A549 (cell line): ENCODE results near the gene SNX25. TPM values are rescaled to one million over a fixed set of nuclear protein-coding genes. Genes with fewer than 3 reads are reported as not detected.
"Not testable (repeated sequence)": the region's sequence is repeated elsewhere in the genome, so short reads cannot be mapped to it uniquely, and the experiment has no call there.

Source experiments
- ATAC-seq, 2 experiments: fragments of 200-7000 bp in 1 of 2; fragments of >200 bp in 1 of 2; cut with Nextera tagmentation in 1 of 2; cut with Tn5 transposase in 1 of 2; 3 replicates each; pipeline versions ENCODE4 v1.8.0 to v1.9.1; 2018 to 2020; ENCODE audit warnings: mild to moderate bottlenecking in 1 of 2, moderate library complexity in 1 of 2
- CTCF ChIA-PET: fragments of 300-600 bp; sonication (Branson Sonifier 250); formaldehyde crosslinking; extraction: SDS; loops from one replicate; lab custom pipeline; 2021; ENCODE audit warnings: antibody characterized with exemption, inconsistent platforms; lab: Yijun Ruan, JAX
- POLR2A ChIA-PET: fragments of 350-600 bp; formaldehyde crosslinking; extraction: SDS; loops from one replicate; lab custom pipeline; 2021; ENCODE audit warnings: antibody characterized with exemption, inconsistent platforms; lab: Yijun Ruan, JAX
- DNase-seq, 2 experiments: peaks; one replicate each; pipeline versions ENCODE4 v3.0.0 to v3.0.0-alpha.2; 2011 to 2016; ENCODE audit warnings: low read depth in 1 of 2, low spot score in 1 of 2
- FAIRE-seq: peaks from 2 replicates; lab custom pipeline; 2011; peaks lifted over from hg19 to GRCh38; lab: Jason Lieb, UNC
- H3K27ac ChIP-seq, 2 experiments: fragments of >200 bp; sonication (Bioruptor Twin); formaldehyde crosslinking; 3 replicates each; pipeline ENCODE4 v1.5.1; 2016 to 2017
- H3K4me1 ChIP-seq: fragments of >200 bp; sonication (Bioruptor Twin); formaldehyde crosslinking; 3 replicates; pipeline ENCODE4 v1.6.1; 2016
- H3K4me2 ChIP-seq: fragments of >200 bp; sonication (Bioruptor Twin); formaldehyde crosslinking; 3 replicates; pipeline ENCODE4 v1.6.1; 2016
- H3K4me3 ChIP-seq: fragments of >200 bp; sonication (Bioruptor Twin); formaldehyde crosslinking; 3 replicates; pipeline ENCODE4 v1.5.1; 2016
- H3K9me3 ChIP-seq: fragments of >200 bp; sonication (Bioruptor Twin); formaldehyde crosslinking; 3 replicates; pipeline ENCODE4 v1.6.1; 2016
- BHLHE40 ChIP-seq: IDR thresholded peaks from 2 replicates; pipeline ENCODE4 v1.6.1; 2012; ENCODE audit warnings: low read depth, low read length, inconsistent platforms
- CHD4 ChIP-seq: fragments of 200-600 bp; sonication (generic); IDR thresholded peaks from 2 replicates; pipeline ENCODE4 v1.6.1; 2016; ENCODE audit warnings: antibody characterized with exemption, mild to moderate bottlenecking, borderline replicate concordance
- EHMT2 ChIP-seq: fragments of 200-600 bp; sonication (generic); IDR thresholded peaks from 2 replicates; pipeline ENCODE4 v1.6.1; 2016; ENCODE audit warnings: antibody characterized with exemption, low read depth, mild to moderate bottlenecking, moderate library complexity
- FOXS1 ChIP-seq: fragments of 250-450 bp; sonication (Bioruptor Pico); IDR thresholded peaks from 2 replicates; pipeline ENCODE4 v1.5.0; 2020; ENCODE audit warnings: mild to moderate bottlenecking, moderate library complexity
- GATA3 ChIP-seq: IDR thresholded peaks from 2 replicates; pipeline ENCODE4 v1.6.1; 2012; ENCODE audit warnings: borderline replicate concordance
- HEYL ChIP-seq: fragments of 250-450 bp; sonication (Bioruptor Pico); IDR thresholded peaks from 2 replicates; pipeline ENCODE4 v1.8.0; 2021; ENCODE audit warnings: mild to moderate bottlenecking, moderate library complexity
- HOXA7 ChIP-seq: fragments of 250-450 bp; sonication (Bioruptor Pico); IDR thresholded peaks from 2 replicates; pipeline ENCODE4 v1.5.0; 2020; ENCODE audit warnings: mild to moderate bottlenecking, moderate library complexity
- HOXB13 ChIP-seq: fragments of 250-450 bp; sonication (Bioruptor Pico); IDR thresholded peaks from 2 replicates; pipeline ENCODE4 v1.5.0; 2020; ENCODE audit warnings: low read depth, mild to moderate bottlenecking, moderate library complexity
- JUN ChIP-seq, 2 experiments: fragments of >200 bp; sonication (Bioruptor Twin); formaldehyde crosslinking; IDR thresholded peaks; 2 replicates in 1 of 2; 3 replicates in 1 of 2; pipeline ENCODE4 v1.6.1; 2016 to 2017
- KDM5A ChIP-seq: fragments of 200-600 bp; sonication (generic); IDR thresholded peaks from 2 replicates; pipeline ENCODE4 v1.6.1; 2016; ENCODE audit warnings: antibody characterized with exemption, mild to moderate bottlenecking
- MAZ ChIP-seq: fragments of 150-350 bp; IDR thresholded peaks from 2 replicates; pipeline ENCODE4 v1.6.1; 2014; ENCODE audit warnings: antibody characterized with exemption, low read depth, low read length, borderline replicate concordance
- MYC ChIP-seq: IDR thresholded peaks from 2 replicates; pipeline ENCODE4 v1.6.1; 2012; ENCODE audit warnings: mild to moderate bottlenecking, inconsistent platforms, low read length, improper control_type of control experiment, borderline replicate concordance
- NR3C1 ChIP-seq: fragments of >200 bp; sonication (Bioruptor Twin); formaldehyde crosslinking; IDR thresholded peaks from 3 replicates; pipeline ENCODE4 v1.6.1; 2017
- PHF8 ChIP-seq: fragments of 200-600 bp; sonication (generic); IDR thresholded peaks from 2 replicates; pipeline ENCODE4 v1.6.1; 2016; ENCODE audit warnings: low read depth, mild to moderate bottlenecking, antibody characterized with exemption, moderate library complexity, borderline replicate concordance
- POLR2AphosphoS2 ChIP-seq: conservative IDR thresholded peaks from 2 replicates; pipeline ENCODE4 v1.6.1; 2012; ENCODE audit warnings: low read length, improper control_type of control experiment, inconsistent platforms
- RARB ChIP-seq: fragments of 250-450 bp; sonication (Bioruptor Pico); IDR thresholded peaks from 2 replicates; pipeline ENCODE4 v1.8.0; 2021; ENCODE audit warnings: mild to moderate bottlenecking, moderate library complexity
- RFX5 ChIP-seq: fragments of 450-650 bp; IDR thresholded peaks from 2 replicates; pipeline ENCODE4 v1.7.1; 2014; ENCODE audit warnings: antibody characterized with exemption, mild to moderate bottlenecking, moderate library complexity
- SREBF2 ChIP-seq: fragments of 450-650 bp; IDR thresholded peaks from 2 replicates; pipeline ENCODE4 v1.6.1; 2014; ENCODE audit warnings: mild to moderate bottlenecking, moderate library complexity
- TFCP2L1 ChIP-seq: fragments of 250-450 bp; sonication (Bioruptor Pico); IDR thresholded peaks from 2 replicates; pipeline ENCODE4 v1.5.0; 2021; ENCODE audit warnings: mild to moderate bottlenecking
- ZC3H11A ChIP-seq: fragments of 450-650 bp; IDR thresholded peaks from 2 replicates; pipeline ENCODE4 v1.6.1; 2014; ENCODE audit warnings: antibody characterized with exemption, mild to moderate bottlenecking
- ZFP36 ChIP-seq: fragments of 450-650 bp; IDR thresholded peaks from 2 replicates; pipeline ENCODE4 v1.6.1; 2014; ENCODE audit warnings: borderline replicate concordance; ENCODE audit not compliant: partially characterized antibody
- ZNF302 ChIP-seq: fragments of 250-450 bp; sonication (Bioruptor Pico); IDR thresholded peaks from 2 replicates; pipeline ENCODE4 v1.9.0; 2021; ENCODE audit warnings: inconsistent platforms, mild to moderate bottlenecking, moderate library complexity
- ZSCAN20 ChIP-seq: fragments of 250-450 bp; sonication (Bioruptor Pico); IDR thresholded peaks from 2 replicates; pipeline ENCODE4 v1.8.0; 2022; ENCODE audit warnings: mild to moderate bottlenecking, moderate library complexity
- WGBS: methylation state at CpG from one replicate; pipeline ENCODE4 v1.1.6; 2017; ENCODE audit errors: missing lambda C conversion rate; 5-methylcytosine and 5-hydroxymethylcytosine counted together
- polyA plus RNA-seq, 4 experiments: library from polyadenylated mRNA; depleted of rRNA in 3 of 4; stranded (reverse); fragments of >200 nt; fragmentation: RNase III in 1 of 4; extraction: RNeasy Plus Mini Kit Qiagen cat#74134 plus additional on column Dnase treatment in 1 of 4; gene quantifications; 2 replicates in 3 of 4; 3 replicates in 1 of 4; pipeline ENCODE4 v1.2.3, GENCODE V29; 2011 to 2017
- TF ChIP-seq, protein P1 (sequence below): fragments of >200 bp; sonication (Bioruptor Twin); formaldehyde crosslinking; IDR thresholded peaks from 2 replicates; pipeline ENCODE4 v1.6.1; 2016
- TF ChIP-seq, protein P2 (sequence below): fragments of 250-450 bp; sonication (Bioruptor Pico); IDR thresholded peaks from 2 replicates; pipeline ENCODE4 v1.5.0; 2021; ENCODE audit warnings: mild to moderate bottlenecking, moderate library complexity, borderline replicate concordance
- TF ChIP-seq, protein P3 (sequence below): fragments of 200-600 bp; sonication (generic); IDR thresholded peaks from 2 replicates; pipeline ENCODE4 v1.6.1; 2016; ENCODE audit warnings: antibody characterized with exemption, mild to moderate bottlenecking, moderate library complexity

Gene SNX25
- polyA plus RNA-seq, 2 of the 4 experiments (the other 2 are of a cell fraction), result 10.1 to 13.0 TPM

DNA sequence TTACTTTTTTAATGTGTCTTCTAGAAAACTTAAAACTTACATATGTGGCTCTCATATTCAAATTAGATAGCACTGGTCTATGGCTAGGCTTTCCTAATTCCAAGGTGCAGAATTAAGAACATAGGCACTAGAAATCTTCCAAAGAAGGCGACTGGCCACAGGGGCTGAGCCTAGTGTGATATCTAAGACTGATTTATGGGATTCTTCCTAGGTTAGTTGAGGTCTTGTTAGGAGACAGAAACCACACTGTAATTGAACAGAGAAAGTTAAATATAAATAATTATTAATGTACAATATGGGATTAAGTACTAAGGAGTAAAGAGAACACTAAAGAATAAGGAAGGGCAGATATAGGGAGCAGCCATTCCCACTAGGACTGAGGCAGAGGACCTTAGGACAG is 48.3 kb downstream of the SNX25 start:
- WGBS, result 84% methylated on average over 1 of the region's 1 CpG

DNA sequence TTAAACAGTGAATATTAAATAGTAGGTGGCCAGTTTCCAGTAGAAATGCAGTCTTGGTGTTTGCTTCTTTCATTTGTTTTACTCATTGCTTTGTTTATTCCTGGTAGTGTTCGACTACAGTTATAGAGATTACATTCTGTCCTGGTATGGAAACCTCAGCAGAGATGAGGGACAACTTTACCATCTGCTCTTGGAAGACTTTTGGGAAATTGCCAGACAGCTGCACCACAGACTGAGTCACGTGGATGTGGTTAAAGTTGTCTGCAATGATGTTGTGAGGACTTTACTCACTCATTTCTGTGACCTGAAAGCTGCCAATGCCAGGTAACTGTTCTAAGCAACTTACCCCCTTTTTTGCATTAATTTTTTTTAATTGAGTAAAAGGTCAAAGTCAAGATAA is 49.3 kb downstream of the SNX25 start:
- 43% methylated on average over 2 of the region's 2 CpGs for WGBS
- POLR2A ChIA-PET, H3K27ac ChIP-seq, DNase-seq, ATAC-seq, H3K4me3 ChIP-seq, H3K9me3 ChIP-seq, CTCF ChIA-PET: not testable (repeated sequence)
- peaks cover 20% of the 10 kb centered on the region for H3K4me1 ChIP-seq
- peak; percentile 13 for FAIRE-seq
- H3K4me2 ChIP-seq, result peak overlapping the region; percentile 32; the same call in 1 of the 3 replicates

More for the DNA sequence above, 48.3 kb downstream of the SNX25 start:
- peaks cover 20% of the 10 kb centered on the region for H3K4me1 ChIP-seq
- CTCF ChIA-PET, result no interaction called here
- DNase-seq (no peak), ATAC-seq (no peak), FAIRE-seq (no peak)
- H3K27ac ChIP-seq, result no peak overlapping the region
- TF ChIP-seq, protein P1, sequence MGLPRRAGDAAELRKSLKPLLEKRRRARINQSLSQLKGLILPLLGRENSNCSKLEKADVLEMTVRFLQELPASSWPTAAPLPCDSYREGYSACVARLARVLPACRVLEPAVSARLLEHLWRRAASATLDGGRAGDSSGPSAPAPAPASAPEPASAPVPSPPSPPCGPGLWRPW, result no peak
- TF ChIP-seq FOXS1 (CRISPR knock-in tag) (no peak), SREBF2 (no peak), EHMT2 (no peak), RFX5 (no peak), JUN (IDR thresholded peaks at IDR 0.05) (no peak), POLR2AphosphoS2 (no peak), TFCP2L1 (CRISPR knock-in tag) (no peak), RARB (CRISPR knock-in tag) (no peak), BHLHE40 (no peak), KDM5A (no peak), NR3C1 (no peak), HOXB13 (CRISPR knock-in tag) (no peak), PHF8 (no peak), MAZ (no peak), ZC3H11A (no peak)
- TF ChIP-seq, protein P2, sequence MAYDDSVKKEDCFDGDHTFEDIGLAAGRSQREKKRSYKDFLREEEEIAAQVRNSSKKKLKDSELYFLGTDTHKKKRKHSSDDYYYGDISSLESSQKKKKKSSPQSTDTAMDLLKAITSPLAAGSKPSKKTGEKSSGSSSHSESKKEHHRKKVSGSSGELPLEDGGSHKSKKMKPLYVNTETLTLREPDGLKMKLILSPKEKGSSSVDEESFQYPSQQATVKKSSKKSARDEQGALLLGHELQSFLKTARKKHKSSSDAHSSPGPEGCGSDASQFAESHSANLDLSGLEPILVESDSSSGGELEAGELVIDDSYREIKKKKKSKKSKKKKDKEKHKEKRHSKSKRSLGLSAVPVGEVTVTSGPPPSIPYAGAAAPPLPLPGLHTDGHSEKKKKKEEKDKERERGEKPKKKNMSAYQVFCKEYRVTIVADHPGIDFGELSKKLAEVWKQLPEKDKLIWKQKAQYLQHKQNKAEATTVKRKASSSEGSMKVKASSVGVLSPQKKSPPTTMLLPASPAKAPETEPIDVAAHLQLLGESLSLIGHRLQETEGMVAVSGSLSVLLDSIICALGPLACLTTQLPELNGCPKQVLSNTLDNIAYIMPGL (CRISPR knock-in tag), result no peak
- TF ChIP-seq, protein P3, sequence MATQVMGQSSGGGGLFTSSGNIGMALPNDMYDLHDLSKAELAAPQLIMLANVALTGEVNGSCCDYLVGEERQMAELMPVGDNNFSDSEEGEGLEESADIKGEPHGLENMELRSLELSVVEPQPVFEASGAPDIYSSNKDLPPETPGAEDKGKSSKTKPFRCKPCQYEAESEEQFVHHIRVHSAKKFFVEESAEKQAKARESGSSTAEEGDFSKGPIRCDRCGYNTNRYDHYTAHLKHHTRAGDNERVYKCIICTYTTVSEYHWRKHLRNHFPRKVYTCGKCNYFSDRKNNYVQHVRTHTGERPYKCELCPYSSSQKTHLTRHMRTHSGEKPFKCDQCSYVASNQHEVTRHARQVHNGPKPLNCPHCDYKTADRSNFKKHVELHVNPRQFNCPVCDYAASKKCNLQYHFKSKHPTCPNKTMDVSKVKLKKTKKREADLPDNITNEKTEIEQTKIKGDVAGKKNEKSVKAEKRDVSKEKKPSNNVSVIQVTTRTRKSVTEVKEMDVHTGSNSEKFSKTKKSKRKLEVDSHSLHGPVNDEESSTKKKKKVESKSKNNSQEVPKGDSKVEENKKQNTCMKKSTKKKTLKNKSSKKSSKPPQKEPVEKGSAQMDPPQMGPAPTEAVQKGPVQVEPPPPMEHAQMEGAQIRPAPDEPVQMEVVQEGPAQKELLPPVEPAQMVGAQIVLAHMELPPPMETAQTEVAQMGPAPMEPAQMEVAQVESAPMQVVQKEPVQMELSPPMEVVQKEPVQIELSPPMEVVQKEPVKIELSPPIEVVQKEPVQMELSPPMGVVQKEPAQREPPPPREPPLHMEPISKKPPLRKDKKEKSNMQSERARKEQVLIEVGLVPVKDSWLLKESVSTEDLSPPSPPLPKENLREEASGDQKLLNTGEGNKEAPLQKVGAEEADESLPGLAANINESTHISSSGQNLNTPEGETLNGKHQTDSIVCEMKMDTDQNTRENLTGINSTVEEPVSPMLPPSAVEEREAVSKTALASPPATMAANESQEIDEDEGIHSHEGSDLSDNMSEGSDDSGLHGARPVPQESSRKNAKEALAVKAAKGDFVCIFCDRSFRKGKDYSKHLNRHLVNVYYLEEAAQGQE, result no peak
- H3K4me3 ChIP-seq, result no peak overlapping the region
- no peaks in the 10 kb centered on the region for H3K9me3 ChIP-seq
- no peak overlapping the region for H3K4me2 ChIP-seq
- POLR2A ChIA-PET, result no interaction called here

DNA sequence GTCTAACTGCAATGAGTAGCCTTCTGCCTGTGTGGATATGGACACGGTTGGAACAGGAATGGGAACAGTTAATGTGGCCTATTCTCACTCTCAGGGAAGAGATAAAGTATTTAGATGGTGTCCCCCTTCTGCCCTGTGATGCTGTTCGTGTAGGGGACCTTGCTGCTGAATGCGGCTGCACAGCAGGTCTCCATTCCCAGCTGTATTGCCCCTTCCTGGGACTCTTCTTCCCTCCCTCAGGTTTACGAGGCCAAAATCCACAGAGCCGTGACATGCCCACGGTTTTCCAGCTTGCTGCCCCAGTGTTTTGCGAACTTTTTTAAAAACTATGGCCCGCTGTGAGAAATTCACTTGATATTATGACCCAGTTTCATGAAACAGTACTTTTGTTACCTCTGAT is 50.3 kb downstream of the SNX25 start:
- POLR2A ChIA-PET, result no interaction called here
- H3K4me3 ChIP-seq, result no peak overlapping the region
- 91% methylated on average over 8 of the region's 8 CpGs for WGBS
- no peak for ATAC-seq
- H3K27ac ChIP-seq, result no peak overlapping the region
- DNase-seq, result no peak
- H3K9me3 ChIP-seq, result no peaks in the 10 kb centered on the region
- CTCF ChIA-PET, result interaction anchor here (1.0 to 1.5 kb wide), 2 partner anchors 12 to 32 kb away, joined by 3 to 4 read pairs; no protein-coding TSS in a partner anchor
- no peak for FAIRE-seq
- peaks cover 17% of the 10 kb centered on the region for H3K4me1 ChIP-seq
- H3K4me2 ChIP-seq, result no peak overlapping the region
- TF ChIP-seq, protein P3, result no peak
- TF ChIP-seq POLR2AphosphoS2, result no peak
- no peak for TF ChIP-seq ZSCAN20 (CRISPR knock-in tag)
- TF ChIP-seq HOXA7 (CRISPR knock-in tag), result no peak
- TF ChIP-seq ZFP36, result no peak
- no peak for TF ChIP-seq CHD4
- no peak for TF ChIP-seq HEYL
- TF ChIP-seq KDM5A, result no peak
- TF ChIP-seq ZNF302 (CRISPR knock-in tag), result no peak
- no peak for TF ChIP-seq MYC
- no peak for TF ChIP-seq GATA3
